Activated naive CD8-positive, alpha-beta T cell treated with anti-CD3 and anti-CD28 coated beads for 36 hours (primary cell): ENCODE results near the gene SLC29A1. TPM values are rescaled to one million over a fixed set of nuclear protein-coding genes. Genes with fewer than 3 reads are reported as not detected.

Experiments used
- DNase-seq: peaks from one replicate; pipeline ENCODE4 v3.0.0; 2021
- H3K27ac Mint-ChIP-seq: one replicate; pipeline ENCODE4 v1.8.0; 2022; ENCODE audit warnings: mild to moderate bottlenecking, moderate library complexity, mixed read lengths
- H3K27me3 Mint-ChIP-seq: one replicate; pipeline ENCODE4 v1.8.0; 2022; ENCODE audit warnings: mild to moderate bottlenecking, mixed read lengths
- H3K36me3 Mint-ChIP-seq: one replicate; pipeline ENCODE4 v1.8.0; 2021; ENCODE audit warnings: mild to moderate bottlenecking, mixed read lengths
- H3K4me1 Mint-ChIP-seq: one replicate; pipeline ENCODE4 v1.8.0; 2021; ENCODE audit warnings: mixed read lengths
- H3K4me3 Mint-ChIP-seq: one replicate; pipeline ENCODE4 v1.8.0; 2022; ENCODE audit warnings: mild to moderate bottlenecking, moderate library complexity, mixed read lengths
- H3K9me3 Mint-ChIP-seq: one replicate; pipeline ENCODE4 v1.8.0; 2022; ENCODE audit warnings: mixed read lengths
- total RNA-seq, 2 experiments: library from RNA; stranded (reverse); gene quantifications; one replicate each; pipeline ENCODE4 v1.2.3, GENCODE V29; 2021

SLC29A1 gene
- total RNA-seq, 2 experiments from 2014 or later, result 92.5 to 102 TPM

- H3K27ac Mint-ChIP-seq, result no peak overlapping the region
Observed at GRCh38 chr6:44260011-44260410, 36.6 kb downstream of the SLC29A1 start.

GRCh38 chr6:44260451-44261297 lies 37.3 kb downstream of the SLC29A1 start:
- H3K27ac Mint-ChIP-seq, result peak overlapping the region; percentile 61
- H3K4me3 Mint-ChIP-seq, result peak overlapping the region; percentile 2
- peaks cover 46% of the 10 kb centered on the region for H3K36me3 Mint-ChIP-seq
- no peak for DNase-seq
- H3K27me3 Mint-ChIP-seq, result no peaks in the 10 kb centered on the region
- no peaks in the 10 kb centered on the region for H3K9me3 Mint-ChIP-seq
- H3K4me1 Mint-ChIP-seq, result peaks cover 53% of the 10 kb centered on the region

More at GRCh38 chr6:44260011-44260410, 36.6 kb downstream of the SLC29A1 start:
- Mint-ChIP-seq H3K9me3 (no peaks in the 10 kb centered on the region), H3K4me1 (peaks cover 58% of the 10 kb centered on the region), H3K27me3 (no peaks in the 10 kb centered on the region), H3K4me3 (no peak overlapping the region), H3K36me3 (peaks cover 52% of the 10 kb centered on the region)
- no peak for DNase-seq

GRCh38 chr6:44261581-44261980 lies 38.2 kb downstream of the SLC29A1 start:
- Mint-ChIP-seq H3K27me3 (no peaks in the 10 kb centered on the region), H3K4me1 (peaks cover 53% of the 10 kb centered on the region), H3K9me3 (no peaks in the 10 kb centered on the region), H3K27ac (no peak overlapping the region), H3K36me3 (peaks cover 39% of the 10 kb centered on the region), H3K4me3 (no peak overlapping the region)
- no peak for DNase-seq

GRCh38 chr6:44262467-44263353 lies 39.3 kb downstream of the SLC29A1 start:
- Mint-ChIP-seq H3K4me3 (peak overlapping the region; percentile 97), H3K4me1 (peaks cover 57% of the 10 kb centered on the region)

GRCh38 chr6:44263354-44264100 lies 40.1 kb downstream of the SLC29A1 start:
- Mint-ChIP-seq H3K4me3 (peak overlapping the region; percentile 97), H3K27me3 (peaks cover 6% of the 10 kb centered on the region), H3K9me3 (no peaks in the 10 kb centered on the region), H3K4me1 (peaks cover 50% of the 10 kb centered on the region), H3K27ac (peak overlapping the region; percentile 95), H3K36me3 (peaks cover 32% of the 10 kb centered on the region)
- DNase-seq, result peak; percentile 45

More at GRCh38 chr6:44262467-44263353, 39.3 kb downstream of the SLC29A1 start:
- Mint-ChIP-seq H3K27ac (peak overlapping the region; percentile 95), H3K36me3 (peaks cover 36% of the 10 kb centered on the region), H3K27me3 (peaks cover 4% of the 10 kb centered on the region), H3K9me3 (no peaks in the 10 kb centered on the region)
- no peak for DNase-seq

GRCh38 chr6:44264154-44265006 lies 41.0 kb downstream of the SLC29A1 start:
- DNase-seq, result peak; percentile 42
- H3K4me1 Mint-ChIP-seq, result peaks cover 50% of the 10 kb centered on the region
- H3K36me3 Mint-ChIP-seq, result peaks cover 26% of the 10 kb centered on the region
- peak overlapping the region; percentile 95 for H3K27ac Mint-ChIP-seq
- peaks cover 14% of the 10 kb centered on the region for H3K27me3 Mint-ChIP-seq
- peak overlapping the region; percentile 97 for H3K4me3 Mint-ChIP-seq
- H3K9me3 Mint-ChIP-seq, result no peaks in the 10 kb centered on the region

GRCh38 chr6:44265007-44265721 lies 41.8 kb downstream of the SLC29A1 start, which contains the start of gene NFKBIE:
Gene NFKBIE, minus strand, starts transcription at chr6:44265551. Its CDS starts 205 bp downstream, at chr6:44265346.
- peaks cover 22% of the 10 kb centered on the region for H3K27me3 Mint-ChIP-seq
- H3K4me1 Mint-ChIP-seq, result peaks cover 56% of the 10 kb centered on the region
- no peaks in the 10 kb centered on the region for H3K9me3 Mint-ChIP-seq
- H3K36me3 Mint-ChIP-seq, result peaks cover 26% of the 10 kb centered on the region
- H3K27ac Mint-ChIP-seq, result peak within 1 kb of the TSS; percentile 95
- peak; percentile 94 for DNase-seq
- peak within 1 kb of the TSS; percentile 97 for H3K4me3 Mint-ChIP-seq

GRCh38 chr6:44265722-44266233 lies 42.4 kb downstream of the SLC29A1 start:
- peaks cover 23% of the 10 kb centered on the region for H3K27me3 Mint-ChIP-seq
- DNase-seq, result no peak
- no peaks in the 10 kb centered on the region for H3K9me3 Mint-ChIP-seq
- H3K36me3 Mint-ChIP-seq, result peaks cover 23% of the 10 kb centered on the region
- peaks cover 51% of the 10 kb centered on the region for H3K4me1 Mint-ChIP-seq
- H3K4me3 Mint-ChIP-seq, result peak overlapping the region; percentile 97
- H3K27ac Mint-ChIP-seq, result peak overlapping the region; percentile 83

GRCh38 chr6:44266347-44266746 lies 43.0 kb downstream of the SLC29A1 start:
- H3K27me3 Mint-ChIP-seq, result peaks cover 28% of the 10 kb centered on the region
- H3K4me3 Mint-ChIP-seq, result peak overlapping the region; percentile 51
- peak; percentile 21 for DNase-seq
- peaks cover 19% of the 10 kb centered on the region for H3K36me3 Mint-ChIP-seq
- H3K27ac Mint-ChIP-seq, result peak overlapping the region; percentile 83
- H3K9me3 Mint-ChIP-seq, result no peaks in the 10 kb centered on the region
- peaks cover 49% of the 10 kb centered on the region for H3K4me1 Mint-ChIP-seq

GRCh38 chr6:44267252-44267651 lies 43.9 kb downstream of the SLC29A1 start:
- Mint-ChIP-seq H3K4me3 (no peak overlapping the region), H3K9me3 (no peaks in the 10 kb centered on the region), H3K27me3 (peaks cover 37% of the 10 kb centered on the region), H3K36me3 (peaks cover 19% of the 10 kb centered on the region), H3K4me1 (peaks cover 45% of the 10 kb centered on the region), H3K27ac (no peak overlapping the region)
- no peak for DNase-seq

- DNase-seq, result peak; percentile 49
- H3K27ac Mint-ChIP-seq, result no peak overlapping the region
- H3K9me3 Mint-ChIP-seq, result no peaks in the 10 kb centered on the region
- H3K36me3 Mint-ChIP-seq, result peaks cover 14% of the 10 kb centered on the region
- peaks cover 35% of the 10 kb centered on the region for H3K4me1 Mint-ChIP-seq
- no peak overlapping the region for H3K4me3 Mint-ChIP-seq
- peaks cover 46% of the 10 kb centered on the region for H3K27me3 Mint-ChIP-seq
Observed at GRCh38 chr6:44268095-44268628, 44.8 kb downstream of the SLC29A1 start.

GRCh38 chr6:44269178-44269920 lies 46.0 kb downstream of the SLC29A1 start:
- no peaks in the 10 kb centered on the region for H3K9me3 Mint-ChIP-seq
- no peak overlapping the region for H3K27ac Mint-ChIP-seq
- peaks cover 29% of the 10 kb centered on the region for H3K4me1 Mint-ChIP-seq
- no peak for DNase-seq
- H3K4me3 Mint-ChIP-seq, result no peak overlapping the region
- H3K27me3 Mint-ChIP-seq, result peaks cover 51% of the 10 kb centered on the region
- peaks cover 3% of the 10 kb centered on the region for H3K36me3 Mint-ChIP-seq
